GM21529 (cell line): ENCODE data around the gene ATP6V1C2.
"Not testable (repeated sequence)": the region's sequence is repeated elsewhere in the genome, so short reads cannot be mapped to it uniquely, and the experiment has no call there.

ENCODE experiments used
- ATAC-seq: cut with Tn5 transposase; IDR thresholded peaks from one replicate; pipeline ENCODE4 v1.9.1; 2021; ENCODE audit not compliant: unreplicated experiment

Gene ATP6V1C2

GRCh38 chr2:10811517-10811916 lies 90.1 kb downstream of the ATP6V1C2 start:
- no peak for ATAC-seq

GRCh38 chr2:10812362-10813162 lies 91.1 kb downstream of the ATP6V1C2 start, which contains the start of gene PDIA6:
TSS of gene PDIA6 (minus strand) at chr2:10812785. CDS start at chr2:10812696, 89 bp downstream.
- peak; percentile 85 for ATAC-seq

- ATAC-seq = not testable (repeated sequence)
These were observed 92.0 kb downstream of the ATP6V1C2 start for GRCh38 chr2:10813163-10814138.

- ATAC-seq = no peak
These were observed 92.7 kb downstream of the ATP6V1C2 start for GRCh38 chr2:10814142-10814541.

- no peak for ATAC-seq
These were observed 93.3 kb downstream of the ATP6V1C2 start for GRCh38 chr2:10814571-10815331.

GRCh38 chr2:10817413-10817812 lies 96.0 kb downstream of the ATP6V1C2 start:
- no peak for ATAC-seq

GRCh38 chr2:10818305-10818704 lies 96.9 kb downstream of the ATP6V1C2 start:
- ATAC-seq = not testable (repeated sequence)

GRCh38 chr2:10818984-10819383 lies 97.6 kb downstream of the ATP6V1C2 start:
- ATAC-seq = no peak

- no peak for ATAC-seq
These were observed 98.4 kb downstream of the ATP6V1C2 start for GRCh38 chr2:10819714-10820314.

- no peak for ATAC-seq
These were observed 99.1 kb downstream of the ATP6V1C2 start for GRCh38 chr2:10820562-10820961.

GRCh38 chr2:10820978-10821695 lies 99.7 kb downstream of the ATP6V1C2 start:
- ATAC-seq = no peak

GRCh38 chr2:10824191-10824590 lies 102.8 kb downstream of the ATP6V1C2 start:
- ATAC-seq = no peak

- no peak for ATAC-seq
These were observed 104.6 kb downstream of the ATP6V1C2 start for GRCh38 chr2:10826026-10826425.

GRCh38 chr2:10826625-10827024 lies 105.2 kb downstream of the ATP6V1C2 start:
- ATAC-seq = no peak

GRCh38 chr2:10828346-10828745 lies 106.9 kb downstream of the ATP6V1C2 start:
- ATAC-seq = no peak

- ATAC-seq = no peak
These were observed 107.9 kb downstream of the ATP6V1C2 start for GRCh38 chr2:10829299-10829698.

GRCh38 chr2:10830203-10830602 lies 108.8 kb downstream of the ATP6V1C2 start:
- ATAC-seq = no peak

- no peak for ATAC-seq
These were observed 109.4 kb downstream of the ATP6V1C2 start for GRCh38 chr2:10830641-10831399.

- no peak for ATAC-seq
These were observed 110.1 kb downstream of the ATP6V1C2 start for GRCh38 chr2:10831400-10831985.
